Kidney (tissue), 14 donors: ENCODE results near the gene SNED1. TPM values are rescaled to one million over a fixed set of nuclear protein-coding genes. Genes with fewer than 3 reads are reported as not detected.

ENCODE experiments used
- DNase-seq, 5 donors: peaks; one replicate each; pipeline ENCODE4 v3.0.0-alpha.2; 2013 to 2020
- FAIRE-seq: peaks from 2 replicates; lab custom pipeline; 2012; peaks lifted over from hg19 to GRCh38; lab: Jason Lieb, UNC
- H3K27ac ChIP-seq, 2 donors: one replicate each; pipeline ENCODE4 v1.7.0; 2013; ENCODE audit warnings: low read depth in 2 of 2, low read length in 2 of 2, inconsistent platforms in 1 of 2
- H3K27me3 ChIP-seq: one replicate; pipeline ENCODE4 v1.7.1; 2013; ENCODE audit warnings: low read length, inconsistent platforms; ENCODE audit not compliant: control insufficient read depth, insufficient read depth
- H3K36me3 ChIP-seq, 3 donors: one replicate each; pipeline versions ENCODE4 v1.7.0 to v1.7.1; 2013; ENCODE audit warnings: low read length in 3 of 3, control low read depth in 1 of 3, inconsistent platforms in 1 of 3; ENCODE audit not compliant: insufficient read depth in 3 of 3, control insufficient read depth in 2 of 3
- H3K4me1 ChIP-seq, 3 donors: one replicate each; pipeline versions ENCODE4 v1.7.0 to v1.7.1; 2013; ENCODE audit warnings: low read length in 3 of 3, inconsistent platforms in 1 of 3, low read depth in 1 of 3; ENCODE audit not compliant: control insufficient read depth in 2 of 3, insufficient read depth in 2 of 3
- H3K4me3 ChIP-seq, 3 donors: one replicate each; pipeline versions ENCODE4 v1.7.0 to v1.8.1; 2013; ENCODE audit warnings: low read length in 3 of 3, control low read depth in 1 of 3, inconsistent platforms in 1 of 3
- H3K9ac ChIP-seq, 3 donors: one replicate each; pipeline versions ENCODE4 v1.7.0 to v1.7.1; 2013; ENCODE audit warnings: low read length in 3 of 3, control low read depth in 1 of 3, inconsistent platforms in 1 of 3
- H3K9me3 ChIP-seq, 3 donors: one replicate each; pipeline versions ENCODE4 v1.7.0 to v1.7.1; 2013; ENCODE audit warnings: low read length in 3 of 3, control low read depth in 1 of 3, inconsistent platforms in 1 of 3; ENCODE audit not compliant: control insufficient read depth in 2 of 3, insufficient read depth in 1 of 3
- intact Hi-C: fragments of 100-400 bp; cut with DNase I; formaldehyde crosslinking; loops from one replicate; pipeline ENCODE4 v1.11.1; 2022
- polyA plus RNA-seq: library from polyadenylated mRNA; stranded (reverse); fragments of 350-450 nt; fragmentation: Illumina TruSeq; extraction: RNeasy Lipid Tissue Mini Kit (QIAGEN cat#74804); gene quantifications from one replicate; pipeline ENCODE4 v1.2.3, GENCODE V29; 2014; ENCODE audit warnings: low read depth, low replicate concordance; ENCODE audit not compliant: insufficient read depth
- total RNA-seq: library from RNA; stranded (reverse); fragmentation: NEBNext Ultra II Directional; extraction: Animal tissue kit (Norgen Biotek cat#: 25700); gene quantifications from one replicate; pipeline ENCODE4 v1.2.1, GENCODE V29; 2021
- TF ChIP-seq, protein P1 (sequence below): IDR thresholded peaks from 3 replicates; pipeline ENCODE4 v1.5.1; 2012; ENCODE audit warnings: mild to moderate bottlenecking, moderate library complexity, borderline replicate concordance; ENCODE audit not compliant: insufficient read depth; ENCODE audit errors: extremely low read depth
- donor health status: control.
- donor health status: control.
- donor health status: control.
- donor health status: control.
- donor health status: control.
- donor health status: DM: yes; HTN: yes; CAD: no.
- donor health status: Normal renal cell carcinoma (clear cell type).

Gene SNED1
- total and polyA plus RNA-seq, 2 donors from 2014 or later: 3.0 to 42.1 TPM

DNA sequence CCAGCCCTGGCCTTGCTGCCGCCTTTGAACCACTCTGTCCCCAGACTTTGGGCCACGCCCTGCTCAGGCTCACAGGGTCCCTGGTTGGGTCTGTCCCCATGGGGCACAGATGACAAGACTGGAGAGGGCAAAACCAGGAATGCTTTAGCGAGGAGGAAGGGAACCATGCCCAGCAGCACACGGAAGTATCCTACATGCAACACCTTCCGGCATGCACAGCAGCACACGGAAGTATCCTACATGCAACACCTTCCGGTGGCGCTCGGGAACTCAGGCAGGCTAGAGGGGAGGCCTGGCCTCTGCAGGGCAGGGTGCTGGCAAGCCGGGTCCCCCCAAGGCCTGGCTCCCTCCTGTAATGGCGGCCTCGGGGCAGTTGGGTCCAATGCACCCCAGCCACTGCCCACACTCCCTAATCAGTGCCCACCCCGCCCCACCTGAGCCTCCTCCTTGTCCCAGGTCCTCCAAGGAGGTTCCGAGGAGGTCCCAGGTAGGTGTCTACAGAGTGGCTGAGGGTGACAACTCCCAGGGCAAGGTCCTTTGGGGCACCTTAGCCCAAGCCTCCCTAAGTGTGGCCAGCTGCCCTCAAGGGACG, 33.6 kb upstream of the SNED1 start:
- H3K27ac ChIP-seq: no peak overlapping the region
- H3K9ac ChIP-seq: no peak overlapping the region
- peaks cover 0 to 2% (median 0%) of the 10 kb centered on the region in 3 donors for H3K9me3 ChIP-seq
- no peak overlapping the region for H3K4me3 ChIP-seq
- H3K36me3 ChIP-seq: no peaks in the 10 kb centered on the region
- DNase-seq: peak in 3 of 5 donors; percentile 4 to 65 (median 46)
- intact Hi-C loops: no loop called here
- H3K27me3 ChIP-seq: peaks cover 4% of the 10 kb centered on the region
- peaks cover 7 to 28% (median 8%) of the 10 kb centered on the region in 3 donors for H3K4me1 ChIP-seq
- FAIRE-seq: no peak
- TF ChIP-seq, protein P1, sequence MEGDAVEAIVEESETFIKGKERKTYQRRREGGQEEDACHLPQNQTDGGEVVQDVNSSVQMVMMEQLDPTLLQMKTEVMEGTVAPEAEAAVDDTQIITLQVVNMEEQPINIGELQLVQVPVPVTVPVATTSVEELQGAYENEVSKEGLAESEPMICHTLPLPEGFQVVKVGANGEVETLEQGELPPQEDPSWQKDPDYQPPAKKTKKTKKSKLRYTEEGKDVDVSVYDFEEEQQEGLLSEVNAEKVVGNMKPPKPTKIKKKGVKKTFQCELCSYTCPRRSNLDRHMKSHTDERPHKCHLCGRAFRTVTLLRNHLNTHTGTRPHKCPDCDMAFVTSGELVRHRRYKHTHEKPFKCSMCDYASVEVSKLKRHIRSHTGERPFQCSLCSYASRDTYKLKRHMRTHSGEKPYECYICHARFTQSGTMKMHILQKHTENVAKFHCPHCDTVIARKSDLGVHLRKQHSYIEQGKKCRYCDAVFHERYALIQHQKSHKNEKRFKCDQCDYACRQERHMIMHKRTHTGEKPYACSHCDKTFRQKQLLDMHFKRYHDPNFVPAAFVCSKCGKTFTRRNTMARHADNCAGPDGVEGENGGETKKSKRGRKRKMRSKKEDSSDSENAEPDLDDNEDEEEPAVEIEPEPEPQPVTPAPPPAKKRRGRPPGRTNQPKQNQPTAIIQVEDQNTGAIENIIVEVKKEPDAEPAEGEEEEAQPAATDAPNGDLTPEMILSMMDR: no peak

DNA sequence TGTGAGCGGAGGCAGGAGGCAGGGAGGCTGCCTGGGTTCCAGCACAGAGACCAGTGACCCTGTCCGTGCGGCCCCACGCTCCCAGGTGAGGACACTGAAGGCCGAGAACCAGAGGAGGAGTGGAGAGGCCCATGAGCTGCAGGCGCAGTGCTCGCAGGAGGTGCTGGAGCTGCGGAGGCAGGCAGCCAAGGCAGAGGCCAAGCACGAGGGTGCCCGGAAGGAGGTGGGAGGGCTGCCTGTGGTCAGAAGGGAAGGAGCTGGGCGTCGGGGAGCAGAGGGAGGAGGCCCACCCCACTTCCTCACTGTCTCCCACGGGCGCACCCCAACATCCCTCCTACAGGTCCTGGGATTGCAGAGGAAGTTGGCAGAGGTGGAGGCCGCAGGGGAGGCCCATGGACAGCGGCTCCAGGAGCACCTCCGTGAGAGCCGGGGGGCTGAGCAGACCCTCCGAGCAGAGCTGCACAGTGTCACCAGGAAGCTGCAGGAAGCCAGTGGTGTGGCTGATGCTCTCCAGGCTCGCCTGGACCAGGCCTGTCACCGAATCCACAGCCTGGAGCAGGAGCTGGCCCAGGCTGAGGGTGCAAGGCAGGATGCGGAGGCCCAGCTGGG, 33.0 kb upstream of the SNED1 start:
- Histone ChIP-seq H3K27me3 (peaks cover 4% of the 10 kb centered on the region), H3K36me3 (no peaks in the 10 kb centered on the region), H3K4me3 (no peak overlapping the region), H3K9me3 (peaks cover 0 to 2% (median 0%) of the 10 kb centered on the region in 3 donors), H3K27ac (no peak overlapping the region), H3K9ac (no peak overlapping the region), H3K4me1 (peaks cover 7 to 25% (median 8%) of the 10 kb centered on the region in 3 donors)
- intact Hi-C loops: no loop called here
- TF ChIP-seq, protein P1: no peak
- no peak for FAIRE-seq
- DNase-seq: peak in 3 of 5 donors; percentile 4 to 85 (median 38)

DNA sequence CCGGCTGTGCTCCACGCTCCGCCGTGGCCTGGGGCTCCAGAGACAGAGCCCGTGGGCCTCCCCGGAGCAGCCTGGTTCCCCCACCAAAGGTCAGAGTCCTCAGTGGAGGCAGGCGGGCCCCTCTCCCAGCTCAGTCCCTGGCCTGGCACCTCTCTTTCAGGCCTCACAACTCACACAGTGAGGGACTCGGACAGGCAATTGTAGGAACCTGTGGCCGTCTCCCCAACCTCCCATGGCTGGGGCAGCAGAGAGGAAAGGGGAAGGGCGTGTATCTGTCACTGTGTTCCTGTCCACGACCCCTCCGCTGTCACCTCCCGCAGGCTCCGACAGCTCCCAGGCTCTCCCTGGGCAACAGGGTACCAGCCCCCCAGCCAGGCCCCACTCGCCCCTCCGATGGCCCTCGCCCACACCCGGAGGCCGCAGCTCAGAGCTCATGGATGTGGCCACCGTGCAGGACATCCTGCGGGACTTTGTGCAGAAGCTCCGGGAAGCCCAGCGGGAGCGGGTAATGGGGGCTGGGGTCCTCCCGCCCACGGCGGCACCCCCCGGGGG, 32.4 kb upstream of the SNED1 start:
- H3K9ac ChIP-seq: no peak overlapping the region
- peaks cover 7 to 21% (median 7%) of the 10 kb centered on the region in 3 donors for H3K4me1 ChIP-seq
- TF ChIP-seq, protein P1: no peak
- DNase-seq (peak in 2 of 5 donors; percentile 43 to 70), FAIRE-seq (no peak)
- H3K4me3 ChIP-seq: no peak overlapping the region
- H3K36me3 ChIP-seq: no peaks in the 10 kb centered on the region
- intact Hi-C loops: no loop called here
- peaks cover 0 to 2% (median 0%) of the 10 kb centered on the region in 3 donors for H3K9me3 ChIP-seq
- H3K27ac ChIP-seq: no peak overlapping the region
- H3K27me3 ChIP-seq: peaks cover 4% of the 10 kb centered on the region
